Measurements from ENCODE around the gene MPRIP.

GRCh38 chr17:17122781-17123483 lies 80.7 kb downstream of the MPRIP start:
- TF ChIP-seq CTCF (IDR thresholded peaks at IDR 0.05; ENCODE audit: extremely low read depth in 1 of 2, insufficient read depth in 1 of 2, low read depth in 1 of 2, low read length in 2 of 2) (no peak), POLR2A (IDR thresholded peaks at IDR 0.05; ENCODE audit: low read depth, low read length) (no peak), POLR2AphosphoS5 (IDR thresholded peaks at IDR 0.05; ENCODE audit: insufficient read depth, low read depth, low read length) (no peak), MAX (IDR thresholded peaks at IDR 0.05; ENCODE audit: insufficient read depth, insufficient read length) (no peak)

Data from endothelial cell of umbilical vein (primary cell).